NCI-H128 (cell line): ENCODE results near the gene DNAJB13.

ENCODE experiments used
- DNase-seq: peaks from one replicate; lab custom pipeline; 2025; ENCODE audit not compliant: unreplicated experiment; lab: John Stamatoyannopoulos, UW

Gene DNAJB13

DNA sequence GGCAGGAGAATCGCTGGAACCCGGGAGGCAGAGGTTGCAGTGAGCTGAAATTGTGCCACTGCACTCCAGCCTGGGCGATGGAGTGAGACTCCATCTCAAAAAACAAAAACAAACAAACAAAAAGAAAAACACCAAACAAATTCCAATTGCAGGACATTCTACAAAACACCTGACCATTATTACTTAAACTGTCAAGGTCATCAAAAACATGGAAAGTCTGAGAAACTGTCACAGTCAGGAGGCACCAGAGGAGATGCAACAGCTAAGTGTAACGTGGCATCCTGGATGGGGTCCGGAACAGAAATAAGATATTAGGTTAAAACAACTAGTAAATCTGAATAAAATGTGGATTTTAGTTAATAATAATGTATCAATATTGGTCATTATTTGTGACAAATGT, 914 bp upstream of the DNAJB13 start:
- DNase-seq: no peak

DNA sequence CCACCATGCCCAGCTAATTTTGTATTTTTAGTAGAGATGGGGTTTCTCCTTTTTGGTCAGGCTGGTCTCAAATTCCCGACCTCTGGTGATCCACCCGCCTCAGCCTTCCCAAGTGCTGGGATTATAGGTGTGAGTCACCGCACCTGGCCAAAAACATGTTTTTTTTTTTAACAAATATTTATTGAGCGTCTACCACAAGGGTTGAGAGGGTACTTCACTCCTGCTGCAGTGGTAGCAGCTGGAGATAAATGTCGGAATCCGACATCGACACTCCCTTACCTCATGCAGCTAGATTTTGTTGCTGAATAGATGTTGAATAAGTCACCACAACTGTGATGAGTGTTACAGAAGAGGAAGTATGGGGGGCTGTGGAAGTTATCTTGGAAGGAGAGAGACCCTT, 971 bp downstream of the DNAJB13 start:
- peak; percentile 15 for DNase-seq

DNA sequence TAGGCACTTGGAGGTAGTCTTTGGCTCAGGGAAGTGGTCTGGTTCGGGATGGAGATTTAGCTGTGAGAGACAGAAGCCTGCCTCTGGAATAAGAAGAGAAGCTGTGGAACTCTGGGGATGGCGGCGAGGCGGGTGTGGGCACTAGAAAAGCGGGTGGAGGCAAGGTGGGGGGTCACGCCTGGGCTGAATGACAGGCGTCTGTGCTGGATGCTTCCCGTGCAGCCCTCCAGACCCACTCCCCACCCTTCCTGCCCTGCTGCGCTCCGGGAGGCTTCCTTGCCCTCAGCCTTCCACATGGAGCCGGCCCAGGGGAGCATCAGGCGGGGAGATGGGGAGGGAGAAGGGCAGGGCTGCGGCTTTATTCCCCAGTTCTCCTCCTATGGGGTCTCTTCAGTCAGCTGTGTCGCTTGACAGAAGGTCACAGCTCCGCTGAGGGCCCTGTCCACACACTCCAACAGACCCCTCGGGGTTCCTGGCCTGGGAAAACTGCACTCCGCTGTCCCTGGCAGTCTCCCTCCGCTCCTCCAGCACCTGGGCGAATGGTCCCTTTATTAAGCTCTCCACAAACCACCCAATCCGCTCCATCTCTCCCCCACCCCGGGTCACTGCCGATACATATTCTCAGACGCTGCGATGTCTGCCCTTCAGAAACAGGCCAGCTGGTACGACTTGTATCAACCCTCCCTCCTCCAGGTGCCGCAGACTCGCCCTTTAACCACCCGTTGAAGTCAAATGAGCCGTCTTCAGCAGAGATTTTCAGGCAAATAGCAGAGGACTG, 6.2 kb downstream of the DNAJB13 start:
- DNase-seq: no peak

DNA sequence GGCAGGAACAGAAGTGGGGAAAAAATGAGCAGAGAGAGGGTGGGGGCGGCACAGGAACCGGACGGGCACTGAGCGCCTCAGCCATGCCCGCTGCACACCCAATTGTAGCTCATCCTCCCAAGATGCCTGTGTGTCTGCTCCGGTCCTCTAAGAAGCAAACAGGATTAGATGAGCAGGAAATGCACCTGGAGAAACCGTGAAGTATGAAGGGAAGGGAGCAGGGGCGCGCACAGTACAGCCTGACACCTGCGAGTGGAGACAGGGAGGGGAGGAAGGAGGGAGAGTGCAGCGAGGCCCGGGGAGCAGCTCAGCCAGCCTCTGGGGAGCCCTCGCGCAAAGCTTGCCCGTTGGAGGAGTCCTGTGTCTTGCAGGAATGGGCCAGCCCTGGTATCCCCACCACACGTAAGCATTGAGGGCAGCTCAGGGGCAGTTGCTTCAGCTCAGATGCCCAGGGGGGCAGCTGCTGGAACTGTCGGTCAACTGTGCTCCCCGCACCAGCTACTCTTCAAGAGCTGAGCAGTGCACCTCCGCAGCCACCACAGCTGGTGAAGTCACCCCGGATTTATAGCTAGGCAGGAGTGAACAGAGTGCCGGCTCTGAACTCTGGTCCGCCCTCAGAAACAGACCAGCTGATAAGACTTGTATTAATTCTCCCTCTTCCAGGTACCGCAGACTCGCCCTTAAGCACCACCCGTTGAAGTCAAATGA, 7.0 kb downstream of the DNAJB13 start:
- DNase-seq: no peak

DNA sequence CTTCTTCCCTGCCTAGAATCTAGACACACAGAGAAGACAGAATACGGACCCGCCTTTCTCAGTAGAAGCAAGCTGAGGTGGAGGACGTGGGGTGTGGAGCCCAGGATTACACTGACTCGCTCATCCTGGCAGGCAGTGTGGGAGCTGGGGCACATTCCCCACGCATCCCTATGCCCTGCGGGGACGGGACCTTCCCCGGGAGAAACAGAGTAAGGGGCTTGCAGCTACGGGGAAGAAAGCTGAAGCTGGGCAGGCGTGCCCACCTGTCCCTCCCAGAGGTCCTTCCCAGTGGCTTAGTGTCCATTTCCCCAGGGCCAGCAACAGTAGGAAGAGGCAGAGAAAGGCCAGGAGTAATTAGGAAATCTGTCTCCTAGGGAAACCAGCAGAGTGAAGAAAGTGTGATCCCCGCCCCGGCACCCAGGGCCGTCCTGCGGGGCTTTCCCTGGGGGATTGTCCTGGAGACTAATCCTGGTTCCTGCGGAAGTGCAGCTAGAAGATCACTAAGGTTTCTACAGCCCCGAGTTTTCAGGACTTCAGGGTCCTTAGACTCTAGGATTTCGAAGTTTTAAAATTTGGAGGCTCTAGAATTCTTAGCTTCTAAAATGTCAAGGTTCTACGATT, 7.8 kb downstream of the DNAJB13 start:
- no peak for DNase-seq

DNA sequence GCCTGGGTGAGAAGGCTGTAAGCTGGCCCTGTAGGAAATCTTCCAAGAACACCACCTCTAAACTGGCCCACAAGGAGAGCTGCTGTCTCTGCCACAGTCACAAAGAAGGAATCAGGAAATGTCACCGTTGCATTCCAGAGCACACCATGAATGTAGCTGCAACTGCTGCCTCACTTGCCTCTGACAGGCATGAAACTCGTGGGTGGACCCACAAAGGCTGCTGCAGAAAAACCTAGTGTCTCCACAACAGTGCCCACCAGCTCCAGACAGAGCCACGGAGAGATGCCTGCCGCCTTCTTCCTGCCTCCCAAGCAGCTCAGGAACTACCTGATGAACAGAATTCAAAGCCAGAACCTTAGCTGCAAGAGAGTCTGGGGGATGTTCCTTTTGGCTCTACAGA, 10.5 kb downstream of the DNAJB13 start:
- DNase-seq: no peak

DNA sequence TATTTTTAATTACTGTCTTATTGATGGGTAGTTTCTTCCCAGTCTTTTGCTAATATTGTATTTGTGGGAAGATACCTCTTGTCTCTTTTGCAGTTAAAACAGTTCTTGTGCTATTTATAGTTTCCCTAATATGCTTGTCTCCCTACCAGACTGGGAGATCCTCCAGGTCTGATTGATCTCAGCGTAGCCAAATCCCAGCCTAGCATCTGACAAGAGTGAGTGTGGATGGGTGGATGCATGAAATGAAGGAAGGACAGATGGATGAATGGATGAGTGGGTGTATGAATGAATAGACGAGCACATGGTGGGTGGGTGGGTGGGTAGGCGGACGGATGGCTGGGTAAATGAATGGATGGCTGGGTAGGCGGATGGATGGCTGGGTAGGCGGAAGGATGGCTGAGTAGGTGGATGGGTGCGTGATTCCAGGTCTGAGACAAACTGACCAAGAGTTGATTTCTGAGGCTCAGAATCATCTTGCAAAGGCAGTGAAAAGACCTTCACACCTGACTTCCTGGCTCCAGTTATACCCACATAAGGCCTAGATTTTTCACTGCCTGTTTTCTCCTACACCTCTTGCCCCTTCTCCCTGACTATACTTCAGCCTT, 11.4 kb downstream of the DNAJB13 start:
- no peak for DNase-seq

DNA sequence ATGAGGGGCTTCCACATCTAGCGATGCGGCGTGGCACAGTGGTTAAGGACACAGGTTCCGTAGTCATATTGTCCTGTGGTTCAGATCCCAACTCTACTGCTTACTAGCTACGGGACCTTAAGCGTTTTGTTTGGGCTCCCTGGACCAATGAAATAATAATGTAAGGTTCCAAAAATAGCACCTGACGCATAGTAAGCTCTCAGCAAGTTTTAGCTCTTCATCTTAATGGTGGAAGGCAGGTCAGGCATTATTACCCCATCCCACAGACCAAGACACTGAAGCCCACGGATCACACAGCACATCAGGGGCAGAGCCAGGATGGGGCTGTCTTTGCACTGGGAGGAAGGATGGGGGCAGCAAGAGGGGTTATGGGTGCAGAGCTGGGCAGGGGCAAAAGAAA, 13.0 kb downstream of the DNAJB13 start:
- no peak for DNase-seq

DNA sequence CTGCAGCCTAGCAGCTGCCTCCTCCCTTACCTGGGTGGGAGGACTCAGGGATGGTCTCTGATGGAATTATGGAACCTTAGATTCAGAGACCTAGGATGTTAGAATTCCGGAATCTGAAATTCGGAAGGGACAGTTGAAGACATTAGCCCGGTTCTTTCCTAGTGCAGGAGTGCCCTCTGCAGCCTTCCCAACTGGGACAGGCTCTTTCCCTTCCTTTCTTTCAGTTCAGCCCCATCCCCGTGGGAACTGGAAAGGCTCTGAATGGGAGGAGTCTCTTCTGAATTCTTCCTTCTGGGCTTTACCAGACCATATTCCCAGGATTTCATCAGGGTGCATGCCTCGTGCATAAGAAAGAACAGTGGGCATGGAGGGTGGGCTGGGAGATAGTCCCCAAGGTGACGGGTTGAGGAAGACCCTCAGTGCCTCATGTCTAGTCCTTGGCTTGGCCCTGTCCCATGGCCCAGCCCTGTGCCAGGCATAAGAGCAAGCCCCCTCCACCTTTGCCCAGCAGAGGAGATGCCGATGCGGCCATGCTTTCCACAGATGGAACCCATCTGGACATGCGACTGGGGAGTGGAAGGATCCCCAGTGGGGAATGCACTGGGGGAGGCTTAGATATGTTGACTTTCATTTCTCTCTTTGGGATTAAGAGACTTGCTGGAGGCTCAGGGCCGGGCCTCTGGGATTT, 14.4 kb downstream of the DNAJB13 start:
- DNase-seq: no peak

DNA sequence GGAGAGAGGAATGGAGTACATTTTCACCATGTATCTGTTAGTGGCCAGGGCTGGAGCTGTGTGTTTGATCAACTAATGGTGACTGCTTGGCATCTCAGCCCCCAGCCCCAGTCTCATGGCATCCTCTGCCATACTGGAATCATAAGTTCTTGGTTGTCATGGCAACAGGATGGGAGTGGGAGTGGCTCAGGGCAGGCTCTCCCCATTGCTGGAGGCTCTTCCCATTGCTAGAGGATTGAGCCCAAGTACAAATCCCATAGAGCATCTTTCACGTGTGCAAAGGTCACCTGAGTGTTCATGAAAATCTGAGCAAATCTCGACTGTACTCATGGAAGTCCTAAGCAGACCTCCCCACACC, 14.9 kb downstream of the DNAJB13 start:
- DNase-seq: no peak

DNA sequence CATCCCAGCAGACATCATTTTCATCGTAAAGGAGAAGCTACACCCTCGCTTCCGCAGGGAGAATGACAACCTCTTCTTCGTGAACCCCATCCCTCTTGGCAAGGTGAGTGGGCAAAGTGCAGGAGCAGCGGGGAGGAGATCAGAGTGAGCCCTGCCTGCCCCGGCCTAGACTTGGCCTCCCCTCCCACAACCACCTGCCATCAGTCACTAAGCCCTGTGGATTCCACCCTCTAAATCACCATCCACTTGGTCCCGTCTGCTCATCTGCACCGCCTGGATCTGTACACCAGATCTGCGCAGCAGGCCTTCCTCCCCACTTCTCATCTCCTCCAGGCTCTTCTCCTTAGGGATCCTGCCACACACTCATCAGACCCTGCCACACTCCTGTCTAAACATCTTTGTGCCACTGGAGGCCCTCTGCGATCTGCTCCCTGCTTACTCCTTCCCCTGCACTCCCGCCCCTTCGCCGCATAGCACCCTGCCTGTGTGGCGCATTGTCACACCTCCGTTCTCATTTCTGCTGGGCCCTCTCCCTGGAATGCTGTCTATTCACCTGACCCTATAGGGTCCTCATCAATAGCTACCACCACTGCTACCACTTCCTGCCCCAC, 17.6 kb downstream of the DNAJB13 start:
- DNase-seq: no peak

DNA sequence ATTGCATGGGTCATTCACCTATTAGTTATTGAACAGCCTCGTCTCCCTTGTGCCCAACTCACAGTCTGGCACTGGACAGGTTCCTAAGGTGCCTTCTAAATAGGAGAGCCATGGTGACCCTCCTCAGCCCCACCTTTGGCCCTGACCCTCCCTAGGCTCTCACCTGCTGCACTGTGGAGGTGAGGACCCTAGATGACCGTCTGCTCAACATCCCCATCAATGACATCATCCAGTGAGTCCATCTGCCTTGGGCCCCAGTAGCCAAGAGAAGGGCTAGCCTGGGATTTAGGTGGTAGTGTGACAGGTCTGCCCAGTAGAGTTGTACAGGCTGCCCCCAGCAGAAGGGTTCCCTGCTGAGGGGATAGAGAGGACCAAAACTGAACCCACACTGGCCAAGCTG, 18.3 kb downstream of the DNAJB13 start:
- no peak for DNase-seq

DNA sequence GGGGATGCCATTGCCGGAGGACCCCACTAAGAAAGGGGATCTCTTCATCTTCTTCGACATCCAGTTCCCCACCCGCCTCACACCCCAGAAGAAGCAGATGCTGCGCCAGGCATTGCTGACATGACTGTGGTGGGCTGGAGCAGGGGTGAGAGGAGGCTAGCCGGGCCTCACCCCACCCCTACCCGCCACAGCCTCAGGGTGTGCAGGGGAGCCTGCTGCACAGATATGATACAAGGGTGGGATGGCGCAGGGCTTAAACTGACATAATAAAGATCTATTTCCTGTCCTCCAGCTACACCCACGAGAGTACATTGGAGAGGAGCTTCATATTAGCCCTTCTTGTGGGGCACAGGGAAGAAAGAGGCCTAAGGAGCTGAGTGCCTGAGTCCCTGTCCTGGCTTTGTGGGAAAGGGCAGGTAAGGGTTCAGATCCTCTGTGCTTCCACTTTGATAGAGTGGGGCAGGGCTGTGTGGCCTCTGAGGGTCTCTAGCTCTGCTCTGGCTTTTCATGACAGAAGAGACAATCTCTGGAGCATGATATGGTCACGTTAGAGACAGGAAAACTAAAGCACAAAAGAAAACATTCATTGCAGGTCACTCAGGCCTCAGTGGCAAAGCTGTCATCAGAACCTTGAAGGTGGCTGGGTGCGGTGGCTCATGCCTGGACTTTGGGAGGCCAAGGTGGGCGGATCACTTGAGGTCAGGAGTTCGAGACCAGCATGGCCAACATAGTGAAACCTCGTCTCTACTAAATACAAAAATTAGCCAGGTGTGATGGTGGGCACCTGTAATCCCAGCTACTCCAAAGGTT, 19.4 kb downstream of the DNAJB13 start:
- DNase-seq: no peak

DNA sequence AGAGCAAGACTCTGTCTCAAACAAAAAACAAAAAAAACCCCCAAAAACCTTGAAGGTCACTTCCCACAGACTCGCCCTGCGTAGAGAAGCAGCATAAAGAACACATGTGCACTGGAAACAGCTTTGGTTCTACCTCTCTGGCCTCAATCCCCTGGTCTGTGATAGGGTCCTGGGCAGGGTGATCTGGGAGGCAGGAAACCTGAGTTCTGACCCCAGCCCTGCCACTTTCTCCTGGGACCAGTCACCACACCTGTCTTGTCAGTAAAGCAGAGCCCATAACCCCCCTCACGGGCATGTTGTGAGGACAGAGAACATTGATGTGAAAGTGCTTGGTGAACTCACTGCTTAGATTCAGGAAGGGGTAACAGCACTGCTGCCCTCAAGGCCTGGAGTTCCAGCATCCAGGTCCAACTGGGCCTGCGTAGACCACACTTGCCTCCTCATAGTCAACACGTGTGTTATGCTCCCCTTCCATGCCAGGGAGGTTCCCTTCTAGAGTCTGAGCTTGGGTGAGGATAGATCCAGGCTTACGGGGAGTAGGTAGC, 20.4 kb downstream of the DNAJB13 start:
- DNase-seq: no peak

DNA sequence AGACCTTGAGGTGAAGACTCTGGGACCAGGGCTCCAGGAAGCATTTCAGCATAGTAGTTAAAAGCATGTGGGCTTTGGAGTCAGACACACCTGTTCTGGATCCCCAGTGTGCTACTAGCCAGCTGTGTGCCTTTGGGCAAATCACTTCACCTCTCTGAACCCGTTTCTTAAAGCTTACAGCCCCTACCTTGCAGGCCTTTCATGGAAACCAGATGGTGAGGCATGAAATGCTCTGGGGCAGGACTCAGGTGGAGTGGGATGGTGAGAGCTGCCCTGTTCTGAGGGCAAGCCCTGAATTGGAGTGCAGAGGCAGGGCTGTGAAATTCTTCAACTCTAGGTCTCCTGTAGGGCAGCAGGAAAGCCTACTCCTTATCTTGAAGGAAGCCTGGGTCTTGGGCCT, 21.4 kb downstream of the DNAJB13 start:
- no peak for DNase-seq

DNA sequence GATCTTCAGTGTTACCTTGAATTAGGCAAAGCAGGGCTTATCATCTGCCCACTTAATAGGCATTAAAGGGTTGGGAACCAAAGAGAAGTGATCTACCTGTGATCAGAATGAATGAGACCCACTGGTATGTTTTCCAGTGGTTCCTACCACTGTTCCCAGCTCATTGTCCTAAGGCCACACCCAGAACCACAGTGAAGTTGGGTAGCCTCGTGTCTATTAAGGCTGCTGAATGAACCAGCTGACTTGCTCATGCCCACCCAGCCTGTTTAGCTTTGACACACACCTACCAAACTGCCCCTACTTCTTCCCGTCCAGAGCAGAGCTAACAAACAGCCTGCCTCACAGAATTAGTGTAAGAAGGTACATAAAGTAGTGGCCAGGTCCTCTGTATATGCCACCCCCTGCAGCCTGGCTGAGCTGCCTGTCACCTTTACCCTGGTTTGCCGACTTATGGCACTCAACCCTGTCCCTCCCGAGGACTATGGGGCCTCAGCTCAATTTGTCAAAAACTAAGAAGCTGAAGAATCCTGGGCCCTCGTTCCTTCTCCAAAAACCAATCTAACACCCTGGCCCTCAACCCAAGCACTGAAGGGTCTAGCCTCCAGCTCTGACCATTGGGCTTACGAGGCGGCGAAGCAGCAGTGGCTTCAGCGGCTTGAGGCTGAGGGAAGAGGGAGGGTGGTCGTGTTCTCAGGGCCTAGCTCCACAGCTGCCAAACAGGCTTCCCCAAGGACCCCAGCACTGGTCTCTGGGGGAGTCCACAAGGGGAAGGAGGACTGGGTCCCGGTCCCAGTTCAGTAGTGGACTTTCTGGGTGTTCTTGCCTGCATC, 22.0 kb downstream of the DNAJB13 start:
- no peak for DNase-seq

DNA sequence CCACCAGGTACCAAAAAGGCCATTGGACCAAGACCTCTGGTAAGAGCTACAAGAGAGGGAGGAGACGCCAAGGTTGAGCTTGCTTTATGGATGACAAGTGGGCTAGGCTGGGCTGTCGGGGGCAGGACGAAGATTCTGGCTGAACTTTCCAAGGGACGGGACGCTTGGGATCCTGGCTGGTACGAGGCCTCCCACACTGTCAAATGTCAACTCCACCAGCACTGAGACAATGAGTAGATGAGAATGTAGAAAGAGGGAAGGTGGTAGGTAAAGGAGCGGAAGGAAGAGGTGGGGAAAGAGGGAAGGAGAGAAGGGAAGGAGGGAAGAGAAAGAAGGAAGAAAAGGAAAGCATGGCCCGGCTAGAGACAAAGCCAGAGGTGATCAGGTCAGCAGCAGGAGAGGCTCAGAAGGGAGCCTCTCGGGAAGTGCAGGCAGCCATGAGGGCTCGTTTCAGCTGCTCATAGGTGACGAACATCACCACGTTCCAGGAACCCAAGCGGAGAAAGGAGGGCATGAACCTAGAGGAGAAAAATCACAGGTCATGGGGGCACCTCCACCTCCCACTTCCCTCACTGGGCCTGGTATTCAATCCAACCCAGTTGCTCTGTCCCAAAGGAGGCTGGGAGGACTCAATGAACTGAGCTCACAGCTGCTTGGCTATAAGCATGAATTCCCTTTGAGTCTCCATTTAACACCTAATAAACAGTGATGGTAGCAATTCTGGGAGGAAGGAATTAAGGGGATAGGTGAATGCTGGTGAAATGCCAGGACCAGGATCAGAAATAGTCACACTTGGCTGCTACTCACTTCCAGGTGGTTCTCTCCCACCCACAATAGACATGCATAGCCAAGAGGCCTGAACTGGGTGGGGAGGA, 24.0 kb downstream of the DNAJB13 start:
- DNase-seq: no peak

DNA sequence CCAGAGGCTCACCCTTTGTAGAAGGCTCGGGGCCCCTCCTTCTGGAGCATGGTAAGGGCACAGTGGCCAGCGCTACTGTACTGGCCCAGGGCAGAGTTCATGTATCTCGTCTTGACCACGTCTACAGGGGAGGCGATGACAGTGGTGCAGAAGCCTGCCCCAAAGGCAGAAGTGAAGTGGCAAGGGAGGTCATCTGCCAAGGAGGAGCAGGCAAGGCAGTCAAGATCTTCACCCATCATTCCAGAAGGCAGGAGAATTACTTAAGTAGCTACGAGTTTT, 24.6 kb downstream of the DNAJB13 start:
- no peak for DNase-seq
